Gastrocnemius medialis (tissue), 4 donors: ENCODE measurements around the gene PLCB1.

Experiments used
- POLR2A ChIP-seq, 2 donors: fragments of 450-650 bp; IDR thresholded peaks; one replicate each; pipeline ENCODE4 v1.6.1; 2017; ENCODE audit warnings: antibody characterized with exemption in 2 of 2, mild to moderate bottlenecking in 2 of 2, moderate library complexity in 2 of 2
- TF ChIP-seq, protein P1 (sequence below), 5 experiments: fragments of 450-650 bp in 3 of 5; fragments of 200-600 bp in 2 of 5; sonication (generic) in 2 of 5; IDR thresholded peaks in 4 of 5; conservative IDR thresholded peaks in 1 of 5; 1 replicate in 4 of 5; 2 replicates in 1 of 5; pipeline ENCODE4 v1.5.1; 2016 to 2019; ENCODE audit warnings: antibody characterized with exemption in 5 of 5, mild to moderate bottlenecking in 3 of 5, moderate library complexity in 3 of 5

DNA sequence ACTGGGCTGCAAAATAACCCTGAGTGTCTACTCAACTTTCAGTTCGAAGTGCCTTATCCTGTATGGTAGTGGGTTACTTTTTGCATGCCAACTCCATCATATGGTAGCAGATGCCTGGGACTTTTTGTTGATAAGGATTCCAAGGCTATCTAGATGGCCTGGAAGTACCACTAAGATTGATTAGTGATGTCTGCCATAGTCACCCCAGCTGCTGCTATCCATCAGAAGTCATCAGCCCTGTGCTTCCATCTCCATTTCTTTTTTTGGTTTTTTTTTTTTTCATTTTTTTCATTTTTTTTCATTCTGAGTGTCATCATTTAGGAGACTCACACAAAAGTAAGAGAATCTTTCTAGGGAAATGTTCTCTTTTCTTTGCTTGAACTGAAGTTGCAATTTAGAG lies 719.4 kb downstream of the PLCB1 start:
- TF ChIP-seq, protein P1, sequence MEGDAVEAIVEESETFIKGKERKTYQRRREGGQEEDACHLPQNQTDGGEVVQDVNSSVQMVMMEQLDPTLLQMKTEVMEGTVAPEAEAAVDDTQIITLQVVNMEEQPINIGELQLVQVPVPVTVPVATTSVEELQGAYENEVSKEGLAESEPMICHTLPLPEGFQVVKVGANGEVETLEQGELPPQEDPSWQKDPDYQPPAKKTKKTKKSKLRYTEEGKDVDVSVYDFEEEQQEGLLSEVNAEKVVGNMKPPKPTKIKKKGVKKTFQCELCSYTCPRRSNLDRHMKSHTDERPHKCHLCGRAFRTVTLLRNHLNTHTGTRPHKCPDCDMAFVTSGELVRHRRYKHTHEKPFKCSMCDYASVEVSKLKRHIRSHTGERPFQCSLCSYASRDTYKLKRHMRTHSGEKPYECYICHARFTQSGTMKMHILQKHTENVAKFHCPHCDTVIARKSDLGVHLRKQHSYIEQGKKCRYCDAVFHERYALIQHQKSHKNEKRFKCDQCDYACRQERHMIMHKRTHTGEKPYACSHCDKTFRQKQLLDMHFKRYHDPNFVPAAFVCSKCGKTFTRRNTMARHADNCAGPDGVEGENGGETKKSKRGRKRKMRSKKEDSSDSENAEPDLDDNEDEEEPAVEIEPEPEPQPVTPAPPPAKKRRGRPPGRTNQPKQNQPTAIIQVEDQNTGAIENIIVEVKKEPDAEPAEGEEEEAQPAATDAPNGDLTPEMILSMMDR (IDR thresholded peaks at IDR 0.05 in 4 of 5, conservative IDR thresholded peaks at IDR 0.05 in 1 of 5), result no peak
- TF ChIP-seq POLR2A (IDR thresholded peaks at IDR 0.05), result no peak
